Measurements from ENCODE around the gene CRYBA2.

CRYBA2 gene

GRCh38 chr2:219003979-219004378 lies 10.8 kb upstream of the CRYBA2 start:
- Histone ChIP-seq H3K4me3 (ENCODE audit: low read length) (no peak overlapping the region), H3K9me3 (ENCODE audit: insufficient read depth, low read depth, low read length) (no peaks in the 10 kb centered on the region), H3K36me3 (ENCODE audit: insufficient read depth, low read length) (no peaks in the 10 kb centered on the region), H3K9ac (ENCODE audit: low read depth, low read length) (no peak overlapping the region), H3K27ac (ENCODE audit: low read depth, low read length) (no peak overlapping the region), H3K4me1 (ENCODE audit: insufficient read depth, low read length) (peaks cover 12% of the 10 kb centered on the region; the same call in 1 of the 2 replicates), H3K27me3 (ENCODE audit: insufficient read depth, low read length) (peaks cover 92% of the 10 kb centered on the region)
- WGBS, result 82% methylated on average over 3 of the region's 3 CpGs

GRCh38 chr2:219003267-219003634 lies 10.0 kb upstream of the CRYBA2 start:
- no peak overlapping the region for H3K9ac ChIP-seq (ENCODE audit: low read depth, low read length)
- peak overlapping the region; percentile 57 for H3K4me3 ChIP-seq (ENCODE audit: low read length)
- 7% methylated on average over 20 of the region's 20 CpGs for WGBS
- no peak overlapping the region for H3K27ac ChIP-seq (ENCODE audit: low read depth, low read length)
- peaks cover 93% of the 10 kb centered on the region for H3K27me3 ChIP-seq (ENCODE audit: insufficient read depth, low read length)
- H3K9me3 ChIP-seq (ENCODE audit: insufficient read depth, low read depth, low read length), result no peaks in the 10 kb centered on the region
- peaks cover 17% of the 10 kb centered on the region; the same call in 1 of the 2 replicates for H3K4me1 ChIP-seq (ENCODE audit: insufficient read depth, low read length)
- no peaks in the 10 kb centered on the region for H3K36me3 ChIP-seq (ENCODE audit: insufficient read depth, low read length)

- Histone ChIP-seq H3K9me3 (ENCODE audit: insufficient read depth, low read depth, low read length) (no peaks in the 10 kb centered on the region), H3K4me1 (ENCODE audit: insufficient read depth, low read length) (peaks cover 18% of the 10 kb centered on the region; the same call in 1 of the 2 replicates), H3K27me3 (ENCODE audit: insufficient read depth, low read length) (peaks cover 99% of the 10 kb centered on the region), H3K27ac (ENCODE audit: low read depth, low read length) (no peak overlapping the region), H3K36me3 (ENCODE audit: insufficient read depth, low read length) (no peaks in the 10 kb centered on the region), H3K9ac (ENCODE audit: low read depth, low read length) (no peak overlapping the region), H3K4me3 (ENCODE audit: low read length) (peak overlapping the region; percentile 57)
- 1% methylated on average over 72 of the region's 72 CpGs for WGBS
These were observed 9.4 kb upstream of the CRYBA2 start for GRCh38 chr2:219002395-219003266.

- Histone ChIP-seq H3K4me3 (ENCODE audit: low read length) (peak overlapping the region; percentile 57), H3K4me1 (ENCODE audit: insufficient read depth, low read length) (peaks cover 18% of the 10 kb centered on the region; the same call in 1 of the 2 replicates), H3K27me3 (ENCODE audit: insufficient read depth, low read length) (peaks cover 100% of the 10 kb centered on the region), H3K36me3 (ENCODE audit: insufficient read depth, low read length) (no peaks in the 10 kb centered on the region), H3K9me3 (ENCODE audit: insufficient read depth, low read depth, low read length) (no peaks in the 10 kb centered on the region), H3K27ac (ENCODE audit: low read depth, low read length) (no peak overlapping the region), H3K9ac (ENCODE audit: low read depth, low read length) (no peak overlapping the region)
- WGBS, result 3% methylated on average over 67 of the region's 70 CpGs
These were observed 8.6 kb upstream of the CRYBA2 start for GRCh38 chr2:219001577-219002394.

- H3K36me3 ChIP-seq (ENCODE audit: insufficient read depth, low read length), result no peaks in the 10 kb centered on the region
- 6% methylated on average over 26 of the region's 26 CpGs for WGBS
- H3K27ac ChIP-seq (ENCODE audit: low read depth, low read length), result no peak overlapping the region
- H3K27me3 ChIP-seq (ENCODE audit: insufficient read depth, low read length), result peaks cover 100% of the 10 kb centered on the region
- H3K9me3 ChIP-seq (ENCODE audit: insufficient read depth, low read depth, low read length), result no peaks in the 10 kb centered on the region
- peaks cover 18% of the 10 kb centered on the region; the same call in 1 of the 2 replicates for H3K4me1 ChIP-seq (ENCODE audit: insufficient read depth, low read length)
- H3K9ac ChIP-seq (ENCODE audit: low read depth, low read length), result no peak overlapping the region
- H3K4me3 ChIP-seq (ENCODE audit: low read length), result peak overlapping the region; percentile 37
These were observed 7.9 kb upstream of the CRYBA2 start for GRCh38 chr2:219001100-219001576.

GRCh38 chr2:219000569-219000960 lies 7.3 kb upstream of the CRYBA2 start:
- Histone ChIP-seq H3K9ac (ENCODE audit: low read depth, low read length) (no peak overlapping the region), H3K4me3 (ENCODE audit: low read length) (no peak overlapping the region; the same call in 1 of the 2 replicates), H3K27ac (ENCODE audit: low read depth, low read length) (no peak overlapping the region), H3K36me3 (ENCODE audit: insufficient read depth, low read length) (no peaks in the 10 kb centered on the region), H3K27me3 (ENCODE audit: insufficient read depth, low read length) (peaks cover 100% of the 10 kb centered on the region), H3K9me3 (ENCODE audit: insufficient read depth, low read depth, low read length) (no peaks in the 10 kb centered on the region), H3K4me1 (ENCODE audit: insufficient read depth, low read length) (peaks cover 18% of the 10 kb centered on the region; the same call in 1 of the 2 replicates)
- WGBS, result 17% methylated on average over 6 of the region's 8 CpGs

- H3K4me1 ChIP-seq (ENCODE audit: insufficient read depth, low read length), result peaks cover 18% of the 10 kb centered on the region; the same call in 1 of the 2 replicates
- H3K27me3 ChIP-seq (ENCODE audit: insufficient read depth, low read length), result peaks cover 100% of the 10 kb centered on the region
- no peak overlapping the region for H3K27ac ChIP-seq (ENCODE audit: low read depth, low read length)
- H3K9me3 ChIP-seq (ENCODE audit: insufficient read depth, low read depth, low read length), result no peaks in the 10 kb centered on the region
- H3K9ac ChIP-seq (ENCODE audit: low read depth, low read length), result no peak overlapping the region
- H3K36me3 ChIP-seq (ENCODE audit: insufficient read depth, low read length), result no peaks in the 10 kb centered on the region
- peak overlapping the region; percentile 5; the same call in 1 of the 2 replicates for H3K4me3 ChIP-seq (ENCODE audit: low read length)
- 4% methylated on average over 8 of the region's 9 CpGs for WGBS
These were observed 6.8 kb upstream of the CRYBA2 start for GRCh38 chr2:218999881-219000568.

- Histone ChIP-seq H3K27me3 (ENCODE audit: insufficient read depth, low read length) (peaks cover 100% of the 10 kb centered on the region), H3K9me3 (ENCODE audit: insufficient read depth, low read depth, low read length) (no peaks in the 10 kb centered on the region), H3K4me1 (ENCODE audit: insufficient read depth, low read length) (peaks cover 19% of the 10 kb centered on the region; the same call in 1 of the 2 replicates), H3K4me3 (ENCODE audit: low read length) (peak overlapping the region; percentile 5; the same call in 1 of the 2 replicates), H3K27ac (ENCODE audit: low read depth, low read length) (no peak overlapping the region), H3K36me3 (ENCODE audit: insufficient read depth, low read length) (no peaks in the 10 kb centered on the region), H3K9ac (ENCODE audit: low read depth, low read length) (no peak overlapping the region)
- WGBS, result 24% methylated on average over 8 of the region's 10 CpGs
These were observed 6.0 kb upstream of the CRYBA2 start for GRCh38 chr2:218999021-218999880.

GRCh38 chr2:218998414-218999002 lies 5.3 kb upstream of the CRYBA2 start:
- H3K9ac ChIP-seq (ENCODE audit: low read depth, low read length), result no peak overlapping the region
- H3K27ac ChIP-seq (ENCODE audit: low read depth, low read length), result no peak overlapping the region
- H3K4me3 ChIP-seq (ENCODE audit: low read length), result no peak overlapping the region
- 76% methylated on average over 10 of the region's 12 CpGs for WGBS
- H3K9me3 ChIP-seq (ENCODE audit: insufficient read depth, low read depth, low read length), result no peaks in the 10 kb centered on the region
- peaks cover 100% of the 10 kb centered on the region for H3K27me3 ChIP-seq (ENCODE audit: insufficient read depth, low read length)
- H3K4me1 ChIP-seq (ENCODE audit: insufficient read depth, low read length), result peaks cover 26% of the 10 kb centered on the region; the same call in 1 of the 2 replicates
- H3K36me3 ChIP-seq (ENCODE audit: insufficient read depth, low read length), result no peaks in the 10 kb centered on the region

- H3K27me3 ChIP-seq (ENCODE audit: insufficient read depth, low read length), result peaks cover 100% of the 10 kb centered on the region
- no peak overlapping the region for H3K9ac ChIP-seq (ENCODE audit: low read depth, low read length)
- no peak overlapping the region for H3K27ac ChIP-seq (ENCODE audit: low read depth, low read length)
- no peak overlapping the region for H3K4me3 ChIP-seq (ENCODE audit: low read length)
- H3K9me3 ChIP-seq (ENCODE audit: insufficient read depth, low read depth, low read length), result no peaks in the 10 kb centered on the region
- H3K4me1 ChIP-seq (ENCODE audit: insufficient read depth, low read length), result peaks cover 28% of the 10 kb centered on the region; the same call in 1 of the 2 replicates
- no peaks in the 10 kb centered on the region for H3K36me3 ChIP-seq (ENCODE audit: insufficient read depth, low read length)
- WGBS, result 74% methylated on average over 2 of the region's 2 CpGs
These were observed 4.5 kb upstream of the CRYBA2 start for GRCh38 chr2:218997731-218998130.
